SK-N-MC (cell line): Measurements from ENCODE around the gene CD200.
"Not testable (repeated sequence)": the region's sequence is repeated elsewhere in the genome, so short reads cannot be mapped to it uniquely, and the experiment has no call there.

ENCODE experiments used
- DNase-seq: peaks from one replicate; pipeline ENCODE4 v3.0.0-alpha.2; 2011; ENCODE audit warnings: low read depth, low spot score
- H3K27ac ChIP-seq: fragments of 200-600 bp; sonication (generic); 2 replicates; pipeline ENCODE4 v1.5.1; 2016; ENCODE audit warnings: mixed run types
- H3K36me3 ChIP-seq: fragments of 200-600 bp; sonication (generic); 2 replicates; pipeline ENCODE4 v1.6.1; 2017; ENCODE audit warnings: antibody characterized with exemption, low read length, mixed read lengths; ENCODE audit not compliant: insufficient read depth
- H3K4me3 ChIP-seq: fragments of 200-600 bp; sonication (generic); 2 replicates; pipeline ENCODE4 v1.5.1; 2016
- H3K9ac ChIP-seq: fragments of 200-600 bp; sonication (generic); 2 replicates; pipeline ENCODE4 v1.8.0; 2017; ENCODE audit warnings: mixed run types, mixed read lengths; ENCODE audit not compliant: insufficient read length
- H3K9me3 ChIP-seq: fragments of 200-600 bp; sonication (generic); 2 replicates; pipeline ENCODE4 v1.6.1; 2017; ENCODE audit warnings: low read depth, mild to moderate bottlenecking, antibody characterized with exemption, low read length, moderate library complexity, mixed read lengths
- EZH2 ChIP-seq: fragments of 200-600 bp; sonication (generic); IDR thresholded peaks from one replicate; pipeline ENCODE4 v1.6.1; 2017; ENCODE audit warnings: antibody characterized with exemption
- FOXP2 ChIP-seq: optimal IDR thresholded peaks from 2 replicates; pipeline ENCODE3; 2011; ENCODE audit warnings: mild to moderate bottlenecking, moderate library complexity; ENCODE audit not compliant: insufficient read depth; ENCODE audit errors: extremely low read length, control extremely low read depth
- POLR2AphosphoS5 ChIP-seq: IDR thresholded peaks from 2 replicates; pipeline ENCODE4 v1.6.1; 2012; ENCODE audit warnings: mild to moderate bottlenecking, low read depth, low read length, borderline replicate concordance

The CD200 gene

GRCh38 chr3:112374333-112374734 lies 41.4 kb downstream of the CD200 start:
- H3K9ac ChIP-seq = no peak overlapping the region
- DNase-seq = no peak
- no peaks in the 10 kb centered on the region for H3K36me3 ChIP-seq
- no peak for TF ChIP-seq EZH2
- TF ChIP-seq FOXP2 = no peak
- no peak for TF ChIP-seq POLR2AphosphoS5
- H3K27ac ChIP-seq = no peak overlapping the region
- H3K4me3 ChIP-seq = no peak overlapping the region
- no peaks in the 10 kb centered on the region for H3K9me3 ChIP-seq

- TF ChIP-seq EZH2 (no peak), FOXP2 (no peak), POLR2AphosphoS5 (no peak)
Observed at GRCh38 chr3:112375117-112375516, 42.2 kb downstream of the CD200 start.

GRCh38 chr3:112376241-112376911 lies 43.4 kb downstream of the CD200 start:
- no peak for DNase-seq
- Histone ChIP-seq H3K36me3 (no peaks in the 10 kb centered on the region), H3K27ac (no peak overlapping the region), H3K9ac (no peak overlapping the region), H3K9me3 (no peaks in the 10 kb centered on the region), H3K4me3 (no peak overlapping the region)
- TF ChIP-seq FOXP2 (no peak), EZH2 (no peak), POLR2AphosphoS5 (no peak)

More at GRCh38 chr3:112375117-112375516, 42.2 kb downstream of the CD200 start:
- Histone ChIP-seq H3K36me3 (no peaks in the 10 kb centered on the region), H3K9me3 (no peaks in the 10 kb centered on the region), H3K27ac (no peak overlapping the region), H3K4me3 (no peak overlapping the region), H3K9ac (no peak overlapping the region)
- DNase-seq = no peak

GRCh38 chr3:112376992-112377391 lies 44.0 kb downstream of the CD200 start:
- Histone ChIP-seq H3K27ac (no peak overlapping the region), H3K36me3 (no peaks in the 10 kb centered on the region), H3K9ac (no peak overlapping the region), H3K4me3 (no peak overlapping the region), H3K9me3 (no peaks in the 10 kb centered on the region)
- no peak for DNase-seq
- TF ChIP-seq EZH2 (no peak), POLR2AphosphoS5 (no peak), FOXP2 (no peak)

GRCh38 chr3:112377568-112378071 lies 44.7 kb downstream of the CD200 start:
- Histone ChIP-seq H3K36me3 (no peaks in the 10 kb centered on the region), H3K4me3 (no peak overlapping the region), H3K9me3 (no peaks in the 10 kb centered on the region), H3K9ac (no peak overlapping the region), H3K27ac (no peak overlapping the region)
- TF ChIP-seq FOXP2 = no peak
- no peak for TF ChIP-seq EZH2
- no peak for TF ChIP-seq POLR2AphosphoS5
- DNase-seq = no peak

- not testable (repeated sequence) for H3K4me3 ChIP-seq, H3K9me3 ChIP-seq, H3K9ac ChIP-seq, H3K27ac ChIP-seq, DNase-seq, H3K36me3 ChIP-seq
Observed at GRCh38 chr3:112378347-112378746, 45.4 kb downstream of the CD200 start.

GRCh38 chr3:112379020-112379690 lies 46.2 kb downstream of the CD200 start:
- Histone ChIP-seq H3K36me3 (no peaks in the 10 kb centered on the region), H3K9me3 (no peaks in the 10 kb centered on the region), H3K27ac (no peak overlapping the region), H3K4me3 (no peak overlapping the region), H3K9ac (no peak overlapping the region)
- TF ChIP-seq POLR2AphosphoS5 = no peak
- TF ChIP-seq EZH2 = no peak
- no peak for TF ChIP-seq FOXP2
- DNase-seq = no peak

- Histone ChIP-seq H3K36me3 (no peaks in the 10 kb centered on the region), H3K9me3 (no peaks in the 10 kb centered on the region), H3K27ac (no peak overlapping the region), H3K4me3 (no peak overlapping the region), H3K9ac (no peak overlapping the region)
- TF ChIP-seq FOXP2 (no peak), POLR2AphosphoS5 (no peak), EZH2 (no peak)
- DNase-seq = no peak
Observed at GRCh38 chr3:112381673-112382542, 49.0 kb downstream of the CD200 start.
